IMR-90 (cell line): ENCODE measurements around the gene XPO6. TPM values are rescaled to one million over a fixed set of nuclear protein-coding genes. Genes with fewer than 3 reads are reported as not detected.

Experiments used
- ATAC-seq: fragments of 200-7000 bp; cut with Tn5 transposase; 2 replicates; pipeline ENCODE4 v1.9.1; 2020; ENCODE audit warnings: low read depth, mild to moderate bottlenecking, moderate library complexity
- Bru-seq: library from RNA; stranded (reverse); fragments of 400-500 nt; gene quantifications from one replicate; lab custom pipeline; 2021; lab: Mats Ljungman, UMichigan
- BruChase-seq, 2 experiments: library from RNA; stranded (reverse); fragments of 400-500 nt; gene quantifications; one replicate each; lab custom pipeline; 2021; lab: Mats Ljungman, UMichigan
- BruUV-seq: library from RNA; stranded (reverse); fragments of 400-500 nt; replicated peaks from 2 replicates; lab custom pipeline; 2021; lab: Mats Ljungman, UMichigan
- CTCF ChIA-PET: fragments of 300-600 bp; formaldehyde crosslinking; extraction: SDS; loops from one replicate; lab custom pipeline; 2021; ENCODE audit warnings: antibody characterized with exemption; lab: Yijun Ruan, JAX
- POLR2A ChIA-PET: fragments of 300-600 bp; sonication (Branson Sonifier 250); formaldehyde crosslinking; loops from one replicate; lab custom pipeline; 2022; ENCODE audit warnings: antibody characterized with exemption; ENCODE audit not compliant: unreplicated experiment; lab: Charles Lee
- DNase-seq: peaks from one replicate; pipeline ENCODE4 v3.0.0; 2013
- H2AFZ ChIP-seq: replicated peaks from 2 replicates; pipeline ENCODE3; 2013; ENCODE audit warnings: low read length, mild to moderate bottlenecking; ENCODE audit not compliant: poor library complexity
- H2AK5ac ChIP-seq: 2 replicates; pipeline ENCODE4 v1.6.1; 2013; ENCODE audit warnings: low read depth, low read length, inconsistent platforms
- H2AK9ac ChIP-seq: replicated peaks from 2 replicates; pipeline ENCODE3; 2013; ENCODE audit warnings: mild to moderate bottlenecking, low read depth, low read length, moderate library complexity; ENCODE audit not compliant: poor library complexity
- H2BK120ac ChIP-seq: 2 replicates; pipeline ENCODE4 v1.6.1; 2013; ENCODE audit warnings: low read depth, low read length, inconsistent platforms
- H2BK15ac ChIP-seq: 3 replicates; pipeline ENCODE4 v1.6.1; 2013; ENCODE audit warnings: low read depth, low read length, inconsistent platforms
- H2BK20ac ChIP-seq: 2 replicates; pipeline ENCODE4 v1.6.1; 2013; ENCODE audit warnings: low read depth, mild to moderate bottlenecking, inconsistent platforms, low read length, moderate library complexity
- H2BK5ac ChIP-seq: 2 replicates; pipeline ENCODE4 v1.6.1; 2013; ENCODE audit warnings: mild to moderate bottlenecking, low read depth, low read length, inconsistent platforms; ENCODE audit not compliant: poor library complexity, severe bottlenecking
- H3K14ac ChIP-seq: replicated peaks from 2 replicates; pipeline ENCODE4 v1.6.1; 2013; ENCODE audit warnings: low read depth, low read length, inconsistent platforms
- H3K18ac ChIP-seq: 2 replicates; pipeline ENCODE4 v1.6.1; 2013; ENCODE audit warnings: low read depth, low read length, control low read depth
- H3K23ac ChIP-seq: 2 replicates; pipeline ENCODE4 v1.6.1; 2013; ENCODE audit warnings: low read depth, low read length, inconsistent platforms
- H3K27ac ChIP-seq: 2 replicates; pipeline ENCODE4 v1.5.1; 2013; ENCODE audit warnings: mild to moderate bottlenecking, control low read depth, low read length; ENCODE audit not compliant: insufficient read depth
- H3K27me3 ChIP-seq: 2 replicates; pipeline ENCODE4 v1.6.1; 2013; ENCODE audit warnings: low read length; ENCODE audit not compliant: control insufficient read depth, insufficient read depth
- H3K36me3 ChIP-seq: 2 replicates; pipeline ENCODE4 v1.6.1; 2013; ENCODE audit warnings: low read length, mixed read lengths; ENCODE audit not compliant: control insufficient read depth, insufficient read depth
- H3K4ac ChIP-seq: 2 replicates; pipeline ENCODE4 v1.6.1; 2013; ENCODE audit warnings: low read depth, low read length, inconsistent platforms
- H3K4me1 ChIP-seq: 2 replicates; pipeline ENCODE4 v1.6.1; 2013; ENCODE audit warnings: low read length, mixed read lengths; ENCODE audit not compliant: control insufficient read depth, insufficient read depth
- H3K4me2 ChIP-seq: 2 replicates; pipeline ENCODE4 v1.6.1; 2013; ENCODE audit warnings: low read depth, mild to moderate bottlenecking, control low read depth, low read length, moderate library complexity
- H3K4me3 ChIP-seq: 2 replicates; pipeline ENCODE4 v1.5.1; 2013; ENCODE audit warnings: low read depth, mild to moderate bottlenecking, control low read depth, low read length, moderate library complexity; ENCODE audit not compliant: insufficient read depth
- H3K56ac ChIP-seq: 2 replicates; pipeline ENCODE4 v1.6.1; 2013; ENCODE audit warnings: low read length, inconsistent platforms; ENCODE audit not compliant: insufficient read depth; ENCODE audit errors: extremely low read depth
- H3K79me1 ChIP-seq, 2 experiments: 2 replicates each; pipeline ENCODE4 v1.6.1; 2013; ENCODE audit warnings: low read length in 2 of 2, inconsistent platforms in 1 of 2, low read depth in 1 of 2
- H3K9ac ChIP-seq: 2 replicates; pipeline ENCODE4 v1.6.1; 2013; ENCODE audit warnings: low read depth, low read length, control low read depth
- H3K9me1 ChIP-seq: 2 replicates; pipeline ENCODE4 v1.6.1; 2013; ENCODE audit warnings: low read length, inconsistent platforms; ENCODE audit not compliant: insufficient read depth
- H3K9me3 ChIP-seq: 2 replicates; pipeline ENCODE4 v1.6.1; 2013; ENCODE audit warnings: low read length; ENCODE audit not compliant: control insufficient read depth, insufficient read depth
- H4K20me1 ChIP-seq: 2 replicates; pipeline ENCODE4 v1.6.1; 2013; ENCODE audit warnings: low read length, inconsistent platforms; ENCODE audit not compliant: insufficient read depth
- H4K5ac ChIP-seq: 2 replicates; pipeline ENCODE4 v1.6.1; 2013; ENCODE audit warnings: mild to moderate bottlenecking, low read depth, low read length, control low read depth
- H4K8ac ChIP-seq, 2 experiments: 2 replicates each; pipeline ENCODE4 v1.6.1; 2013; ENCODE audit warnings: low read depth in 2 of 2, low read length in 2 of 2, control low read depth in 1 of 2, inconsistent platforms in 1 of 2
- H4K91ac ChIP-seq: 2 replicates; pipeline ENCODE4 v1.6.1; 2013; ENCODE audit warnings: low read depth, low read length, inconsistent platforms; ENCODE audit not compliant: insufficient read depth
- CHD1 ChIP-seq: IDR thresholded peaks from 2 replicates; pipeline ENCODE4 v1.6.1; 2012; ENCODE audit warnings: low read depth, low read length, improper control_type of control experiment
- ELK1 ChIP-seq: fragments of 150-350 bp; IDR thresholded peaks from 2 replicates; pipeline ENCODE4 v1.6.1; 2016; ENCODE audit warnings: low read depth, mild to moderate bottlenecking, low read length, moderate library complexity, borderline replicate concordance
- FOS ChIP-seq: fragments of 150-350 bp; IDR thresholded peaks from 2 replicates; pipeline ENCODE4 v1.6.1; 2016; ENCODE audit warnings: low read depth, low read length
- MAFK ChIP-seq: IDR thresholded peaks from 2 replicates; pipeline ENCODE4 v1.6.1; 2012; ENCODE audit warnings: low read depth, low read length, improper control_type of control experiment
- MAZ ChIP-seq: IDR thresholded peaks from 2 replicates; pipeline ENCODE4 v1.6.1; 2012; ENCODE audit warnings: low read depth, mild to moderate bottlenecking, low read length, improper control_type of control experiment, moderate library complexity, borderline replicate concordance
- POLR2A ChIP-seq: IDR thresholded peaks from 2 replicates; pipeline ENCODE4 v1.6.1; 2012; ENCODE audit warnings: mild to moderate bottlenecking, low read depth, low read length
- RAD21 ChIP-seq: IDR thresholded peaks from 2 replicates; pipeline ENCODE4 v1.6.1; 2012; ENCODE audit warnings: low read length, improper control_type of control experiment
- RCOR1 ChIP-seq: IDR thresholded peaks from 2 replicates; pipeline ENCODE4 v1.6.1; 2012; ENCODE audit warnings: mild to moderate bottlenecking, low read length, improper control_type of control experiment; ENCODE audit not compliant: insufficient replicate concordance
- RFX5 ChIP-seq: IDR thresholded peaks from 2 replicates; pipeline ENCODE4 v1.8.0; 2012; ENCODE audit warnings: low read depth, mild to moderate bottlenecking, low read length, moderate library complexity
- USF2 ChIP-seq: fragments of 150-350 bp; IDR thresholded peaks from 2 replicates; pipeline ENCODE4 v1.6.1; 2017; ENCODE audit warnings: mild to moderate bottlenecking, antibody characterized with exemption, low read length, low read depth
- WGBS, 2 experiments: methylation state at CpG; one replicate each; pipeline versions ENCODE4 v1.1.5 to v1.1.7; 2013; ENCODE audit warnings: missing lambda C conversion rate in 2 of 2; ENCODE audit not compliant: insufficient read length in 1 of 2; ENCODE audit errors: extremely low coverage in 2 of 2; 5-methylcytosine and 5-hydroxymethylcytosine counted together
- dilution Hi-C: fragments of 300-500 bp; cut with HindIII; formaldehyde crosslinking; loops from one replicate; pipeline ENCODE4 v1.14.3; 2018; ENCODE audit warnings: low sequenced_read_pairs; ENCODE audit not compliant: unreplicated experiment
- in situ Hi-C: fragments of 300-500 bp; cut with MboI; formaldehyde crosslinking; loops from 3 replicates; pipeline ENCODE4 v1.14.3; 2019; ENCODE audit warnings: low sequenced_read_pairs, inconsistent platforms, mixed read lengths
- intact Hi-C: fragments of 100-400 bp; cut with micrococcal nuclease; formaldehyde crosslinking; loops from 2 replicates; pipeline ENCODE4 v1.10.0; 2022
- long read RNA-seq: library from polyadenylated mRNA; unstranded; transcript quantifications from one replicate; pipeline ENCODE4 v2.0.0, GENCODE V29; 2021; ENCODE audit not compliant: unreplicated experiment
- polyA plus RNA-seq, 3 experiments: library from polyadenylated mRNA; depleted of rRNA; stranded (reverse); fragments of >200 nt; gene quantifications; 2 replicates each; pipeline ENCODE4 v1.2.3, GENCODE V29; 2012; ENCODE audit warnings: low replicate concordance in 1 of 3
- total RNA-seq: library from RNA; depleted of rRNA; stranded (reverse); fragments of >200 nt; gene quantifications from 2 replicates; pipeline ENCODE4 v1.2.3, GENCODE V29; 2012; rRNA removed
- TF ChIP-seq, protein P1 (sequence below): conservative IDR thresholded peaks from 2 replicates; pipeline ENCODE4 v1.5.1; 2012; ENCODE audit warnings: mild to moderate bottlenecking, low read depth, low read length, improper control_type of control experiment

Gene XPO6
- total RNA-seq = 103 and 108 TPM in 2 replicates
- 184 and 202 TPM in 2 replicates for polyA plus RNA-seq (2012; rRNA removed)
- 213 and 433 TPM in 2 replicates for polyA plus RNA-seq (2012; cell fraction: cytosol; rRNA removed)
- 272 and 467 TPM in 2 replicates for polyA plus RNA-seq (2012; cell fraction: nucleus; rRNA removed; ENCODE audit: low replicate concordance)
- percentile 98 among the genes with signal in this experiment for Bru-seq, nascent RNA
- percentile 96 among the genes with signal in this experiment for BruChase-seq, experiment 1, labeled RNA remaining after a 6-hour chase
- percentile 92 among the genes with signal in this experiment for BruChase-seq, experiment 2, labeled RNA remaining after a 2-hour chase
- long read RNA-seq, full-length matches to known transcripts = 17 of 126 reads
- long read RNA-seq, partial matches to known transcripts = 90 of 126 reads
- long read RNA-seq, other reads (novel, unspliced or antisense) = 19 of 126 reads

- H3K23ac ChIP-seq = peak within 1 kb of the TSS; percentile 92
- H4K91ac ChIP-seq = peak within 1 kb of the TSS; percentile 90
- peak within 1 kb of the TSS; percentile 56; the same call in 1 of the 2 replicates for H2BK120ac ChIP-seq
- in situ Hi-C loops (no loop called here), dilution Hi-C loops (no loop called here), intact Hi-C loops (loop anchor here (5.0 to 10.0 kb wide), 5 partner anchors 40 to 427 kb away; no protein-coding TSS in a partner anchor)
- peaks cover 14% of the 10 kb centered on the region for H3K36me3 ChIP-seq
- no peaks in the 10 kb centered on the region for H3K9me3 ChIP-seq
- H3K9ac ChIP-seq = peak within 1 kb of the TSS; percentile 97
- H3K27ac ChIP-seq = peak within 1 kb of the TSS; percentile 94
- peak within 1 kb of the TSS; percentile 97 for H2AK9ac ChIP-seq
- no peaks in the 10 kb centered on the region for H3K27me3 ChIP-seq
- peak within 1 kb of the TSS; percentile 77 for H3K56ac ChIP-seq
- H3K9me1 ChIP-seq = peaks cover 16% of the 10 kb centered on the region
- peak within 1 kb of the TSS; percentile 85 for H4K5ac ChIP-seq
- peak within 1 kb of the TSS; percentile 57 for H3K18ac ChIP-seq
- POLR2A ChIA-PET = no interaction called here
- no TSS peak for BruUV-seq
- H2AK5ac ChIP-seq = peak within 1 kb of the TSS; percentile 84
- peak within 1 kb of the TSS; percentile 91 for H2BK5ac ChIP-seq
- H2AFZ ChIP-seq = peak within 1 kb of the TSS; percentile 95
- 0% methylated on average over 16 of the region's 76 CpGs; no CpG with 5 or more reads in 1 of the 2 experiments for WGBS, 2 experiments
- peaks cover 0 to 28% of the 10 kb centered on the region in 2 experiments; a peak in 2 of 4 replicates for H3K79me1 ChIP-seq
- peak within 1 kb of the TSS; percentile 88 for H3K4ac ChIP-seq
- H2BK15ac ChIP-seq = peak within 1 kb of the TSS; percentile 75; the same call in 1 of the 3 replicates
- H3K4me2 ChIP-seq = peak within 1 kb of the TSS; percentile 96
- peak; percentile 89 for DNase-seq
- H2BK20ac ChIP-seq = peak within 1 kb of the TSS; percentile 30; the same call in 1 of the 2 replicates
- peaks cover 8% of the 10 kb centered on the region for H3K4me1 ChIP-seq
- CTCF ChIA-PET = interaction anchor here (0.6 to 1.1 kb wide), 2 partner anchors 34 to 92 kb away, joined by 3 read pairs; no protein-coding TSS in a partner anchor
- ATAC-seq = peak; percentile 90
- peak within 1 kb of the TSS; percentile 77 for H3K4me3 ChIP-seq
- H3K14ac ChIP-seq = peak within 1 kb of the TSS; percentile 93
- H4K8ac ChIP-seq = peak within 1 kb of the TSS; percentile 96
- peaks cover 29% of the 10 kb centered on the region for H4K20me1 ChIP-seq
- TF ChIP-seq ELK1 = no peak
- TF ChIP-seq FOS = no peak
- TF ChIP-seq RCOR1 = no peak
- TF ChIP-seq MAZ = peak; percentile 89; the same call in 1 of the 2 replicates
- peak; percentile 72 for TF ChIP-seq POLR2A
- no peak for TF ChIP-seq MAFK
- peak; percentile 61; the same call in 1 of the 2 replicates for TF ChIP-seq USF2
- TF ChIP-seq, protein P1, sequence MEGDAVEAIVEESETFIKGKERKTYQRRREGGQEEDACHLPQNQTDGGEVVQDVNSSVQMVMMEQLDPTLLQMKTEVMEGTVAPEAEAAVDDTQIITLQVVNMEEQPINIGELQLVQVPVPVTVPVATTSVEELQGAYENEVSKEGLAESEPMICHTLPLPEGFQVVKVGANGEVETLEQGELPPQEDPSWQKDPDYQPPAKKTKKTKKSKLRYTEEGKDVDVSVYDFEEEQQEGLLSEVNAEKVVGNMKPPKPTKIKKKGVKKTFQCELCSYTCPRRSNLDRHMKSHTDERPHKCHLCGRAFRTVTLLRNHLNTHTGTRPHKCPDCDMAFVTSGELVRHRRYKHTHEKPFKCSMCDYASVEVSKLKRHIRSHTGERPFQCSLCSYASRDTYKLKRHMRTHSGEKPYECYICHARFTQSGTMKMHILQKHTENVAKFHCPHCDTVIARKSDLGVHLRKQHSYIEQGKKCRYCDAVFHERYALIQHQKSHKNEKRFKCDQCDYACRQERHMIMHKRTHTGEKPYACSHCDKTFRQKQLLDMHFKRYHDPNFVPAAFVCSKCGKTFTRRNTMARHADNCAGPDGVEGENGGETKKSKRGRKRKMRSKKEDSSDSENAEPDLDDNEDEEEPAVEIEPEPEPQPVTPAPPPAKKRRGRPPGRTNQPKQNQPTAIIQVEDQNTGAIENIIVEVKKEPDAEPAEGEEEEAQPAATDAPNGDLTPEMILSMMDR = no peak
- no peak for TF ChIP-seq RFX5
- no peak for TF ChIP-seq RAD21
- TF ChIP-seq CHD1 = no peak
These were observed at the start of gene XPO6 for GRCh38 chr16:28211758-28212531. Gene XPO6 (minus strand): TSS chr16:28211965. CDS start chr16:28211368, 597 bp downstream.
